GM23338 (cell line): Measurements from ENCODE around the gene SLC2A6.

Experiments
- CREB1 ChIP-seq: fragments of 250-450 bp; sonication (Bioruptor Pico); IDR thresholded peaks from 2 replicates; pipeline ENCODE4 v1.5.0; 2020; ENCODE audit warnings: low read depth, mild to moderate bottlenecking, moderate library complexity
- EZH2 ChIP-seq: fragments of 200-600 bp; sonication (generic); IDR thresholded peaks from one replicate; pipeline ENCODE4 v1.8.0; 2017; ENCODE audit warnings: antibody characterized with exemption, mild to moderate bottlenecking, low read depth; ENCODE audit not compliant: unreplicated experiment
- EZH2phosphoT487 ChIP-seq: fragments of 200-600 bp; sonication (generic); IDR thresholded peaks from one replicate; pipeline ENCODE4 v1.8.1; 2018; ENCODE audit warnings: antibody characterized with exemption; ENCODE audit not compliant: unreplicated experiment
- POLR2AphosphoS5 ChIP-seq: IDR thresholded peaks from 2 replicates; pipeline ENCODE4 v1.6.1; 2016; ENCODE audit warnings: antibody characterized with exemption, low read depth
- STAT1 ChIP-seq: IDR thresholded peaks from one replicate; pipeline ENCODE4 v1.6.1; 2016; ENCODE audit warnings: antibody characterized with exemption; ENCODE audit not compliant: unreplicated experiment
- TF ChIP-seq, protein P1 (sequence below), 2 experiments: fragments of 200-600 bp in 1 of 2; sonication (generic) in 1 of 2; conservative IDR thresholded peaks; 2 replicates each; pipeline versions ENCODE4 v1.5.1 to v1.6.1; 2016 to 2017; ENCODE audit warnings: antibody characterized with exemption in 2 of 2, low read depth in 2 of 2, mild to moderate bottlenecking in 2 of 2, moderate library complexity in 1 of 2
- TF ChIP-seq, protein P2 (sequence below): IDR thresholded peaks from one replicate; pipeline ENCODE4 v1.6.1; 2018; ENCODE audit warnings: antibody characterized with exemption; ENCODE audit not compliant: unreplicated experiment
- TF ChIP-seq, protein P3 (sequence below): fragments of 250-450 bp; sonication (Bioruptor Pico); IDR thresholded peaks from 2 replicates; pipeline ENCODE4 v1.5.0; 2020; ENCODE audit warnings: mild to moderate bottlenecking, moderate library complexity

DNA sequence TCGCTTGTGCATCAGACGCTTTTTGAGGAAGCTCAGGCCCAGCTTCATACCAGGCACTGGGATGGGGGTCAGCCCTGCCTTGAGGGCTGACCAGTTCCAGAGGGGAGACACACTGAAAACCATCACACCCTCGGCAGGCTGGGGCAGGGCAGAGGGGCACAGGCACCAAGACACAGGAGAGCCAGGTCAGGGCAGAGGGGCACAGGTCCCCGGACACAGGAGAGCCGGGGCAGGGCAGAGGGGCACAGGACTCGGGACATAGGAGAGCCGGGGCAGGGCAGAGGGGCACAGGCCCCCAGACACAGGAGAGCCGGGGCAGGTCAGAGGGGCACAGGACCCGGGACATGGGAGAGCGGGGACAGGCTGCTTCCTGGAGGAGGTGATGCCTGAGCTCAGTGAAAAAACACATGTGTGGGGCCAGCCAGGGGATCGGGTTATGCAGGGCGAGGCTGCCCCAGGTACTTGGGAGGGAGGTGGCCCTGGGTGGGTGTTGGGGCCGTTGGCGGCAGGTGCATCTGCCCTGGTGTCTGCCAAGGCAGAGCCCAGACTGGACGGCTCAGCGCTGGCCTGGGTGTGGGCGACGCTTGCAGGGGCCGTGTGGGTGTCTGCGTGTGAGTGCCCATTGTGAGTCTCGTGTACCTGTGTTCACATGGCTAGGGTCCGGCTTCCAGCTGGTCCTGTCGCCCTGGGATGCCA lies 15.1 kb upstream of the SLC2A6 start:
- no peak for TF ChIP-seq POLR2AphosphoS5
- TF ChIP-seq, protein P1, sequence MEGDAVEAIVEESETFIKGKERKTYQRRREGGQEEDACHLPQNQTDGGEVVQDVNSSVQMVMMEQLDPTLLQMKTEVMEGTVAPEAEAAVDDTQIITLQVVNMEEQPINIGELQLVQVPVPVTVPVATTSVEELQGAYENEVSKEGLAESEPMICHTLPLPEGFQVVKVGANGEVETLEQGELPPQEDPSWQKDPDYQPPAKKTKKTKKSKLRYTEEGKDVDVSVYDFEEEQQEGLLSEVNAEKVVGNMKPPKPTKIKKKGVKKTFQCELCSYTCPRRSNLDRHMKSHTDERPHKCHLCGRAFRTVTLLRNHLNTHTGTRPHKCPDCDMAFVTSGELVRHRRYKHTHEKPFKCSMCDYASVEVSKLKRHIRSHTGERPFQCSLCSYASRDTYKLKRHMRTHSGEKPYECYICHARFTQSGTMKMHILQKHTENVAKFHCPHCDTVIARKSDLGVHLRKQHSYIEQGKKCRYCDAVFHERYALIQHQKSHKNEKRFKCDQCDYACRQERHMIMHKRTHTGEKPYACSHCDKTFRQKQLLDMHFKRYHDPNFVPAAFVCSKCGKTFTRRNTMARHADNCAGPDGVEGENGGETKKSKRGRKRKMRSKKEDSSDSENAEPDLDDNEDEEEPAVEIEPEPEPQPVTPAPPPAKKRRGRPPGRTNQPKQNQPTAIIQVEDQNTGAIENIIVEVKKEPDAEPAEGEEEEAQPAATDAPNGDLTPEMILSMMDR (conservative IDR thresholded peaks at IDR 0.05; ENCODE audit: low read depth in 2 of 2), result no peak
- no peak for TF ChIP-seq EZH2
- TF ChIP-seq, protein P2, sequence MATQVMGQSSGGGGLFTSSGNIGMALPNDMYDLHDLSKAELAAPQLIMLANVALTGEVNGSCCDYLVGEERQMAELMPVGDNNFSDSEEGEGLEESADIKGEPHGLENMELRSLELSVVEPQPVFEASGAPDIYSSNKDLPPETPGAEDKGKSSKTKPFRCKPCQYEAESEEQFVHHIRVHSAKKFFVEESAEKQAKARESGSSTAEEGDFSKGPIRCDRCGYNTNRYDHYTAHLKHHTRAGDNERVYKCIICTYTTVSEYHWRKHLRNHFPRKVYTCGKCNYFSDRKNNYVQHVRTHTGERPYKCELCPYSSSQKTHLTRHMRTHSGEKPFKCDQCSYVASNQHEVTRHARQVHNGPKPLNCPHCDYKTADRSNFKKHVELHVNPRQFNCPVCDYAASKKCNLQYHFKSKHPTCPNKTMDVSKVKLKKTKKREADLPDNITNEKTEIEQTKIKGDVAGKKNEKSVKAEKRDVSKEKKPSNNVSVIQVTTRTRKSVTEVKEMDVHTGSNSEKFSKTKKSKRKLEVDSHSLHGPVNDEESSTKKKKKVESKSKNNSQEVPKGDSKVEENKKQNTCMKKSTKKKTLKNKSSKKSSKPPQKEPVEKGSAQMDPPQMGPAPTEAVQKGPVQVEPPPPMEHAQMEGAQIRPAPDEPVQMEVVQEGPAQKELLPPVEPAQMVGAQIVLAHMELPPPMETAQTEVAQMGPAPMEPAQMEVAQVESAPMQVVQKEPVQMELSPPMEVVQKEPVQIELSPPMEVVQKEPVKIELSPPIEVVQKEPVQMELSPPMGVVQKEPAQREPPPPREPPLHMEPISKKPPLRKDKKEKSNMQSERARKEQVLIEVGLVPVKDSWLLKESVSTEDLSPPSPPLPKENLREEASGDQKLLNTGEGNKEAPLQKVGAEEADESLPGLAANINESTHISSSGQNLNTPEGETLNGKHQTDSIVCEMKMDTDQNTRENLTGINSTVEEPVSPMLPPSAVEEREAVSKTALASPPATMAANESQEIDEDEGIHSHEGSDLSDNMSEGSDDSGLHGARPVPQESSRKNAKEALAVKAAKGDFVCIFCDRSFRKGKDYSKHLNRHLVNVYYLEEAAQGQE, result no peak
- TF ChIP-seq EZH2phosphoT487, result no peak
- no peak for TF ChIP-seq STAT1
- no peak for TF ChIP-seq CREB1 (CRISPR knock-in tag)
- TF ChIP-seq, protein P3, sequence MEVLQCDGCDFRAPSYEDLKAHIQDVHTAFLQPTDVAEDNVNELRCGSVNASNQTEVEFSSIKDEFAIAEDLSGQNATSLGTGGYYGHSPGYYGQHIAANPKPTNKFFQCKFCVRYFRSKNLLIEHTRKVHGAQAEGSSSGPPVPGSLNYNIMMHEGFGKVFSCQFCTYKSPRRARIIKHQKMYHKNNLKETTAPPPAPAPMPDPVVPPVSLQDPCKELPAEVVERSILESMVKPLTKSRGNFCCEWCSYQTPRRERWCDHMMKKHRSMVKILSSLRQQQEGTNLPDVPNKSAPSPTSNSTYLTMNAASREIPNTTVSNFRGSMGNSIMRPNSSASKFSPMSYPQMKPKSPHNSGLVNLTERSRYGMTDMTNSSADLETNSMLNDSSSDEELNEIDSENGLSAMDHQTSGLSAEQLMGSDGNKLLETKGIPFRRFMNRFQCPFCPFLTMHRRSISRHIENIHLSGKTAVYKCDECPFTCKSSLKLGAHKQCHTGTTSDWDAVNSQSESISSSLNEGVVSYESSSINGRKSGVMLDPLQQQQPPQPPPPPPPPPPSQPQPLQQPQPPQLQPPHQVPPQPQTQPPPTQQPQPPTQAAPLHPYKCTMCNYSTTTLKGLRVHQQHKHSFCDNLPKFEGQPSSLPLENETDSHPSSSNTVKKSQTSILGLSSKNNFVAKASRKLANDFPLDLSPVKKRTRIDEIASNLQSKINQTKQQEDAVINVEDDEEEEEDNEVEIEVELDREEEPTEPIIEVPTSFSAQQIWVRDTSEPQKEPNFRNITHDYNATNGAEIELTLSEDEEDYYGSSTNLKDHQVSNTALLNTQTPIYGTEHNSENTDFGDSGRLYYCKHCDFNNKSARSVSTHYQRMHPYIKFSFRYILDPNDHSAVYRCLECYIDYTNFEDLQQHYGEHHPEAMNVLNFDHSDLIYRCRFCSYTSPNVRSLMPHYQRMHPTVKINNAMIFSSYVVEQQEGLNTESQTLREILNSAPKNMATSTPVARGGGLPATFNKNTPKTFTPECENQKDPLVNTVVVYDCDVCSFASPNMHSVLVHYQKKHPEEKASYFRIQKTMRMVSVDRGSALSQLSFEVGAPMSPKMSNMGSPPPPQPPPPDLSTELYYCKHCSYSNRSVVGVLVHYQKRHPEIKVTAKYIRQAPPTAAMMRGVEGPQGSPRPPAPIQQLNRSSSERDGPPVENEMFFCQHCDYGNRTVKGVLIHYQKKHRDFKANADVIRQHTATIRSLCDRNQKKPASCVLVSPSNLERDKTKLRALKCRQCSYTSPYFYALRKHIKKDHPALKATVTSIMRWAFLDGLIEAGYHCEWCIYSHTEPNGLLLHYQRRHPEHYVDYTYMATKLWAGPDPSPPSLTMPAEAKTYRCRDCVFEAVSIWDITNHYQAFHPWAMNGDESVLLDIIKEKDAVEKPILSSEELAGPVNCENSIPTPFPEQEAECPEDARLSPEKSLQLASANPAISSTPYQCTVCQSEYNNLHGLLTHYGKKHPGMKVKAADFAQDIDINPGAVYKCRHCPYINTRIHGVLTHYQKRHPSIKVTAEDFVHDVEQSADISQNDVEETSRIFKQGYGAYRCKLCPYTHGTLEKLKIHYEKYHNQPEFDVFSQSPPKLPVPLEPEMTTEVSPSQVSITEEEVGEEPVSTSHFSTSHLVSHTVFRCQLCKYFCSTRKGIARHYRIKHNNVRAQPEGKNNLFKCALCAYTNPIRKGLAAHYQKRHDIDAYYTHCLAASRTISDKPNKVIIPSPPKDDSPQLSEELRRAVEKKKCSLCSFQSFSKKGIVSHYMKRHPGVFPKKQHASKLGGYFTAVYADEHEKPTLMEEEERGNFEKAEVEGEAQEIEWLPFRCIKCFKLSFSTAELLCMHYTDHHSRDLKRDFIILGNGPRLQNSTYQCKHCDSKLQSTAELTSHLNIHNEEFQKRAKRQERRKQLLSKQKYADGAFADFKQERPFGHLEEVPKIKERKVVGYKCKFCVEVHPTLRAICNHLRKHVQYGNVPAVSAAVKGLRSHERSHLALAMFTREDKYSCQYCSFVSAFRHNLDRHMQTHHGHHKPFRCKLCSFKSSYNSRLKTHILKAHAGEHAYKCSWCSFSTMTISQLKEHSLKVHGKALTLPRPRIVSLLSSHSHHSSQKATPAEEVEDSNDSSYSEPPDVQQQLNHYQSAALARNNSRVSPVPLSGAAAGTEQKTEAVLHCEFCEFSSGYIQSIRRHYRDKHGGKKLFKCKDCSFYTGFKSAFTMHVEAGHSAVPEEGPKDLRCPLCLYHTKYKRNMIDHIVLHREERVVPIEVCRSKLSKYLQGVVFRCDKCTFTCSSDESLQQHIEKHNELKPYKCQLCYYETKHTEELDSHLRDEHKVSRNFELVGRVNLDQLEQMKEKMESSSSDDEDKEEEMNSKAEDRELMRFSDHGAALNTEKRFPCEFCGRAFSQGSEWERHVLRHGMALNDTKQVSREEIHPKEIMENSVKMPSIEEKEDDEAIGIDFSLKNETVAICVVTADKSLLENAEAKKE (CRISPR knock-in tag), result no peak
